ENCODE data around the gene ADAMTS6.

ADAMTS6 gene

DNA sequence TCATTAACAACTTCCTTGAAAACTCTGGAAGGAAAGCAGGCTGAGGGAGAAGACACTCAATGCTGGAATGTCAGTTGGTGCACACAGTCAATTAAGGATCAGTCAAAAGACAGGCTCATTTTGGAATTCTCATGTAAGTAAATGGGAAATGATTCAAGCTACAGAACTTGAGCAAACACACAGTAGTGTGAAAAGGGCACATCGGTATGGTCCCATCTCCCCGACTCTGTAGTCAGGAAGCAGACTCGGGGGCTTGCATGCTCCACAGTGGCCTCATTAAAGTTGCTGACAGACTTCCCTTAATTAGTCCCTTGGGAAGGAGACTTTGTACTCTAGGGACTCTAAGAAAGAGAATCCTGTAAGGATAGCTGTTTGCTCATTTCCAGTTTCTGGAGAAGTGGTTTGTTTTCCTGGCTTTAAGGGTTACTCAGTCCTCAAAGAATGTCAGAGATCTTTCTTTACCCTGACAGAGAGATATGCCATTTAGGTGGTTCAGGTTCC lies 339.2 kb downstream of the ADAMTS6 start:
- Histone ChIP-seq H3K4me3 (ENCODE audit: insufficient read depth, low read length, poor library complexity, severe bottlenecking) (no peak overlapping the region), H3K4me2 (ENCODE audit: low read depth, low read length, poor library complexity, severe bottlenecking) (no peak overlapping the region), H3K79me2 (ENCODE audit: insufficient read depth, low read length) (no peaks in the 10 kb centered on the region), H3K27me3 (ENCODE audit: low read length) (no peaks in the 10 kb centered on the region), H3K9me2 (replicated peaks; ENCODE audit: insufficient read depth, low read length) (no peaks in the 10 kb centered on the region), H3K9ac (ENCODE audit: low read length) (no peak overlapping the region), H3F3A (ENCODE audit: insufficient read depth) (no peaks in the 10 kb centered on the region), H4K20me1 (ENCODE audit: low read depth, low read length) (no peaks in the 10 kb centered on the region), H3K27ac (ENCODE audit: low read depth, low read length) (no peak overlapping the region), H3K36me3 (ENCODE audit: low read length) (no peaks in the 10 kb centered on the region), H2AFZ (ENCODE audit: low read depth, low read length, severe bottlenecking) (no peak overlapping the region), H3K9me3 (ENCODE audit: insufficient read depth, low read length) (no peaks in the 10 kb centered on the region)
- TF ChIP-seq EZH2phosphoT487 (conservative IDR thresholded peaks at IDR 0.05; ENCODE audit: low read length) (no peak), CTCF (IDR thresholded peaks at IDR 0.05; ENCODE audit: insufficient read depth, low read length, poor library complexity, severe bottlenecking) (no peak)

DNA sequence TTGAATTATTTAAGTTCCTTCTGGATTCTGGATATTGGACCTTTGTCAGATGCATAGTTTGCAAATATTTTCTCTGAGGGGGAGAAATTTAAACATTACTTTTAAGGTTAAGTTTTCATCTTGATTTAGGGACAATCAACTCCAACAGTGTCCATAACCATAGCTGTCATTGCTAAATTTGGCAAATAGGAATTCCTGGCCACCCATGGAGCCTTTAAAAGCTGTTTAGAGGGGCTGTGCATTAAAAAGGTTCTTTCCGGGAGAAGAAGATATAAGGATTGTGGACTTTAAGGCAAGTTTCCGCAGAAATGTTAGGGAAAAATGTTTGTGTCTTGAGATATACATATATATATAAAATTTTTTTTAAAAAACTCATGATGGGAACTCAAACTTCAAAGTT lies 339.7 kb downstream of the ADAMTS6 start:
- H3K27me3 ChIP-seq (ENCODE audit: low read length), result no peaks in the 10 kb centered on the region
- TF ChIP-seq CTCF (IDR thresholded peaks at IDR 0.05; ENCODE audit: insufficient read depth, low read length, poor library complexity, severe bottlenecking), result no peak
- no peak for TF ChIP-seq EZH2phosphoT487 (conservative IDR thresholded peaks at IDR 0.05; ENCODE audit: low read length)
- H3K9ac ChIP-seq (ENCODE audit: low read length), result no peak overlapping the region
- no peaks in the 10 kb centered on the region for H3K9me3 ChIP-seq (ENCODE audit: insufficient read depth, low read length)
- H3K27ac ChIP-seq (ENCODE audit: low read depth, low read length), result no peak overlapping the region
- no peak overlapping the region for H2AFZ ChIP-seq (ENCODE audit: low read depth, low read length, severe bottlenecking)
- no peaks in the 10 kb centered on the region for H3K36me3 ChIP-seq (ENCODE audit: low read length)
- H3K79me2 ChIP-seq (ENCODE audit: insufficient read depth, low read length), result no peaks in the 10 kb centered on the region
- H4K20me1 ChIP-seq (ENCODE audit: low read depth, low read length), result no peaks in the 10 kb centered on the region
- H3K9me2 ChIP-seq (replicated peaks; ENCODE audit: insufficient read depth, low read length), result no peaks in the 10 kb centered on the region
- no peaks in the 10 kb centered on the region for H3F3A ChIP-seq (ENCODE audit: insufficient read depth)
- H3K4me3 ChIP-seq (ENCODE audit: insufficient read depth, low read length, poor library complexity, severe bottlenecking), result no peak overlapping the region
- H3K4me2 ChIP-seq (ENCODE audit: low read depth, low read length, poor library complexity, severe bottlenecking), result no peak overlapping the region

DNA sequence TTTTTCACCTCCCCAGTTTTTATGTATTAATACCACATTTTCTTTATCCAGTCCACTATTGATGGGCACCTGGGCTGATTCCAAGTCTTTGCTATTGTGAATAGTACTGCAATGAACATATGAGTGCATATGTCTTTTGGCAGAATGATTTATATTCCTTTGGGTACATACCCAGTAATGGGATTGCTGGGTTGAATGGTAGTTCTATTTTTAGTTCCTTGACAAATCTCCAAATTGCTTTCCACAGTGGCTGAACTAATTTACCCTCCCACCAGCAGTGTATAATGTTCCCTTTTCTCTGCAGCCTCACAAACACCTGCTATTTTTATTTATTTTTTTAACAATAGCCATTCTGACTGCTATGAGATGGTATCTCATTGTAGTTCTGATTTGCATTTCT lies 340.2 kb downstream of the ADAMTS6 start:
- Histone ChIP-seq H3K9me2 (replicated peaks; ENCODE audit: insufficient read depth, low read length) (no peaks in the 10 kb centered on the region), H3K9ac (ENCODE audit: low read length) (no peak overlapping the region), H3K36me3 (ENCODE audit: low read length) (no peaks in the 10 kb centered on the region), H3K27me3 (ENCODE audit: low read length) (no peaks in the 10 kb centered on the region), H3K79me2 (ENCODE audit: insufficient read depth, low read length) (no peaks in the 10 kb centered on the region), H4K20me1 (ENCODE audit: low read depth, low read length) (no peaks in the 10 kb centered on the region), H3K4me2 (ENCODE audit: low read depth, low read length, poor library complexity, severe bottlenecking) (no peak overlapping the region), H3K9me3 (ENCODE audit: insufficient read depth, low read length) (no peaks in the 10 kb centered on the region), H3F3A (ENCODE audit: insufficient read depth) (no peaks in the 10 kb centered on the region), H3K4me3 (ENCODE audit: insufficient read depth, low read length, poor library complexity, severe bottlenecking) (no peak overlapping the region), H3K27ac (ENCODE audit: low read depth, low read length) (no peak overlapping the region), H2AFZ (ENCODE audit: low read depth, low read length, severe bottlenecking) (no peak overlapping the region)
- TF ChIP-seq EZH2phosphoT487 (conservative IDR thresholded peaks at IDR 0.05; ENCODE audit: low read length), result no peak

GRCh38 chr5:65137631-65138030 lies 344.1 kb downstream of the ADAMTS6 start:
- H2AFZ ChIP-seq (ENCODE audit: low read depth, low read length, severe bottlenecking), result no peak overlapping the region
- no peaks in the 10 kb centered on the region for H3K27me3 ChIP-seq (ENCODE audit: low read length)
- H3K9me3 ChIP-seq (ENCODE audit: insufficient read depth, low read length), result no peaks in the 10 kb centered on the region
- H3K9me2 ChIP-seq (replicated peaks; ENCODE audit: insufficient read depth, low read length), result no peaks in the 10 kb centered on the region
- no peak overlapping the region for H3K27ac ChIP-seq (ENCODE audit: low read depth, low read length)
- H3K4me2 ChIP-seq (ENCODE audit: low read depth, low read length, poor library complexity, severe bottlenecking), result no peak overlapping the region
- H3K36me3 ChIP-seq (ENCODE audit: low read length), result no peaks in the 10 kb centered on the region
- no peak overlapping the region for H3K9ac ChIP-seq (ENCODE audit: low read length)
- no peaks in the 10 kb centered on the region for H3K79me2 ChIP-seq (ENCODE audit: insufficient read depth, low read length)
- TF ChIP-seq CTCF (IDR thresholded peaks at IDR 0.05; ENCODE audit: insufficient read depth, low read length, poor library complexity, severe bottlenecking) (no peak), EZH2phosphoT487 (conservative IDR thresholded peaks at IDR 0.05; ENCODE audit: low read length) (no peak)
- no peaks in the 10 kb centered on the region for H4K20me1 ChIP-seq (ENCODE audit: low read depth, low read length)
- H3F3A ChIP-seq (ENCODE audit: insufficient read depth), result no peaks in the 10 kb centered on the region
- H3K4me3 ChIP-seq (ENCODE audit: insufficient read depth, low read length, poor library complexity, severe bottlenecking), result no peak overlapping the region

All from SU-DHL-6 (cell line).